ENCODE results near the gene SIAH2.

The SIAH2 gene

GRCh38 chr3:150763122-150763840 is at the start of gene SIAH2:
Gene SIAH2, minus strand, starts transcription at chr3:150763169. Its CDS starts 320 bp downstream, at chr3:150762849.
- peak; percentile 94 for DNase-seq (ENCODE audit: low read depth)
- TF ChIP-seq CTCF (IDR thresholded peaks at IDR 0.05; ENCODE audit: low read length, missing control alignments) = no peak
- peak within 1 kb of the TSS; percentile 88 for H3K4me3 ChIP-seq (replicated peaks; ENCODE audit: low read depth, low read length)

GRCh38 chr3:150811984-150812383 is 49.0 kb upstream of the SIAH2 start:
- H3K4me3 ChIP-seq (replicated peaks; ENCODE audit: low read depth, low read length) = no peak overlapping the region
- no peak for TF ChIP-seq CTCF (IDR thresholded peaks at IDR 0.05; ENCODE audit: low read length, missing control alignments)
- no peak for DNase-seq (ENCODE audit: low read depth)

- no peak overlapping the region for H3K4me3 ChIP-seq (replicated peaks; ENCODE audit: low read depth, low read length)
- no peak for TF ChIP-seq CTCF (IDR thresholded peaks at IDR 0.05; ENCODE audit: low read length, missing control alignments)
- no peak for DNase-seq (ENCODE audit: low read depth)
These were observed 47.7 kb upstream of the SIAH2 start for GRCh38 chr3:150810641-150811040.

- no peak for DNase-seq (ENCODE audit: low read depth)
- TF ChIP-seq CTCF (IDR thresholded peaks at IDR 0.05; ENCODE audit: low read length, missing control alignments) = no peak
- H3K4me3 ChIP-seq (replicated peaks; ENCODE audit: low read depth, low read length) = no peak overlapping the region
These were observed 43.3 kb upstream of the SIAH2 start for GRCh38 chr3:150806185-150806835.

GRCh38 chr3:150805354-150805753 is 42.4 kb upstream of the SIAH2 start:
- DNase-seq (ENCODE audit: low read depth) = no peak
- no peak for TF ChIP-seq CTCF (IDR thresholded peaks at IDR 0.05; ENCODE audit: low read length, missing control alignments)
- H3K4me3 ChIP-seq (replicated peaks; ENCODE audit: low read depth, low read length) = no peak overlapping the region

- TF ChIP-seq CTCF (IDR thresholded peaks at IDR 0.05; ENCODE audit: low read length, missing control alignments) = no peak
- H3K4me3 ChIP-seq (replicated peaks; ENCODE audit: low read depth, low read length) = no peak overlapping the region
- no peak for DNase-seq (ENCODE audit: low read depth)
These were observed 40.5 kb upstream of the SIAH2 start for GRCh38 chr3:150803440-150803985.
